Spleen (tissue), 11 donors: ENCODE measurements around the gene RASAL3. TPM values are rescaled to one million over a fixed set of nuclear protein-coding genes. Genes with fewer than 3 reads are reported as not detected.

Source experiments
- DNase-seq: peaks from one replicate; pipeline ENCODE4 v3.0.0-alpha.2; 2020
- H3K27ac ChIP-seq, 8 donors: fragments of 200-600 bp; sonication (generic) in 7 of 8; 1 replicate in 4 of 8; 2 replicates in 4 of 8; pipeline versions ENCODE4 v1.5.0 to v1.8.0; 2016 to 2021; ENCODE audit warnings: inconsistent platforms in 4 of 8, mild to moderate bottlenecking in 4 of 8, moderate library complexity in 1 of 8
- H3K27me3 ChIP-seq, 7 donors: fragments of 200-600 bp; sonication (generic) in 6 of 7; replicated peaks in 1 of 7; 1 replicate in 4 of 7; 2 replicates in 3 of 7; pipeline versions ENCODE4 v1.5.0 to v1.8.0; 2016 to 2021; ENCODE audit warnings: inconsistent platforms in 3 of 7, mild to moderate bottlenecking in 1 of 7
- H3K36me3 ChIP-seq, 6 donors: fragments of 200-600 bp; sonication (generic) in 5 of 6; 1 replicate in 4 of 6; 2 replicates in 2 of 6; pipeline versions ENCODE4 v1.5.0 to v1.8.0; 2016 to 2021; ENCODE audit warnings: inconsistent platforms in 2 of 6
- H3K4me1 ChIP-seq, 6 donors: fragments of 200-600 bp; sonication (generic) in 5 of 6; 1 replicate in 3 of 6; 2 replicates in 3 of 6; pipeline versions ENCODE4 v1.5.0 to v1.8.0; 2016 to 2021; ENCODE audit warnings: inconsistent platforms in 3 of 6
- H3K4me3 ChIP-seq, 8 donors: fragments of 200-600 bp; sonication (generic) in 7 of 8; 1 replicate in 4 of 8; 2 replicates in 4 of 8; pipeline versions ENCODE4 v1.5.0 to v1.8.0; 2016 to 2021; ENCODE audit warnings: inconsistent platforms in 4 of 8, mild to moderate bottlenecking in 4 of 8, moderate library complexity in 2 of 8
- H3K9me3 ChIP-seq, 8 donors: fragments of 200-600 bp; sonication (generic) in 7 of 8; 1 replicate in 4 of 8; 2 replicates in 4 of 8; pipeline versions ENCODE4 v1.5.0 to v1.8.0; 2016 to 2021; ENCODE audit warnings: inconsistent platforms in 4 of 8
- CTCF ChIP-seq, 11 experiments: fragments of 200-600 bp in 7 of 11; fragments of 450-650 bp in 4 of 11; sonication (generic) in 4 of 11; IDR thresholded peaks in 8 of 11; conservative IDR thresholded peaks in 3 of 11; 1 replicate in 7 of 11; 2 replicates in 4 of 11; pipeline versions ENCODE4 v1.4.0 to v1.8.0; 2016 to 2021; ENCODE audit warnings: antibody characterized with exemption in 11 of 11, inconsistent platforms in 4 of 11, mild to moderate bottlenecking in 1 of 11
- POLR2A ChIP-seq, 3 donors: fragments of 450-650 bp; IDR thresholded peaks; one replicate each; pipeline ENCODE4 v1.5.1; 2017; ENCODE audit warnings: antibody characterized with exemption in 3 of 3, mild to moderate bottlenecking in 1 of 3
- POLR2AphosphoS5 ChIP-seq, 3 donors: sonication (generic); formaldehyde crosslinking; IDR thresholded peaks; one replicate each; pipeline ENCODE4 v1.5.1; 2017; ENCODE audit warnings: antibody characterized with exemption in 3 of 3
- WGBS, 5 donors: extraction: QIAGEN DNeasy Blood & Tissue Kit in 3 of 5; methylation state at CpG; one replicate each; pipeline versions ENCODE4 v1.1.5 to v1.1.7; 2013 to 2018; 5-methylcytosine and 5-hydroxymethylcytosine counted together
- intact Hi-C: fragments of 100-400 bp; cut with DNase I; formaldehyde crosslinking; loops from one replicate; pipeline ENCODE4 v1.15.0; 2023; ENCODE audit warnings: low total_unique reads
- polyA plus RNA-seq, 3 donors: library from polyadenylated mRNA; stranded (reverse); fragments of 200-250 nt; gene quantifications; one replicate each; pipeline ENCODE4 v1.2.1, GENCODE V29; 2013
- total RNA-seq, 7 donors: library from RNA; depleted of rRNA in 3 of 7; stranded (reverse); fragments of >200 nt in 3 of 7; fragmentation: NEBNext Ultra II Directional in 4 of 7; extraction: Animal tissue kit (Norgen Biotek cat#: 25700) in 4 of 7; gene quantifications; one replicate each; pipeline versions ENCODE4 v1.1.0 to v1.2.1, GENCODE V29; 2016 to 2021
- donor health status: healthy with polysubstance abuse.
- donor health status: DM: no; HTN: no; CAD: no; lungs with moderate emphysema.
- donor health status: DM: no; HTN: no; CAD: no.
- donor health status: Bipolar disorder and iron deficiency.
- donor health status: healthy.
- donor health status: DM: no; HTN: no; CAD: no.
- donor health status: DM: yes; HTN: yes; CAD: no.

Gene RASAL3
- total and polyA plus RNA-seq, 10 donors: 31.7 to 79.1 (median 62.2) TPM

- H3K9me3 ChIP-seq: no peaks in the 10 kb centered on the region
- no peaks in the 10 kb centered on the region for H3K27me3 ChIP-seq
- DNase-seq: no peak
- peaks cover 7 to 15% (median 12%) of the 10 kb centered on the region in 6 donors for H3K4me1 ChIP-seq
- no peak overlapping the region for H3K27ac ChIP-seq
- WGBS, 5 donors: 86 to 95% (median 92%) methylated on average over 8 to 15 of the region's 15 CpGs
- peaks cover 0 to 30% (median 0%) of the 10 kb centered on the region in 6 donors for H3K36me3 ChIP-seq
- no peak overlapping the region for H3K4me3 ChIP-seq
- intact Hi-C loops: no loop called here
- TF ChIP-seq POLR2A (IDR thresholded peaks at IDR 0.05): no peak
- no peak for TF ChIP-seq CTCF (IDR thresholded peaks at IDR 0.05 in 8 of 11, conservative IDR thresholded peaks at IDR 0.05 in 3 of 11)
Measured at GRCh38 chr19:15436826-15437110, 27.6 kb downstream of the RASAL3 start.

DNA sequence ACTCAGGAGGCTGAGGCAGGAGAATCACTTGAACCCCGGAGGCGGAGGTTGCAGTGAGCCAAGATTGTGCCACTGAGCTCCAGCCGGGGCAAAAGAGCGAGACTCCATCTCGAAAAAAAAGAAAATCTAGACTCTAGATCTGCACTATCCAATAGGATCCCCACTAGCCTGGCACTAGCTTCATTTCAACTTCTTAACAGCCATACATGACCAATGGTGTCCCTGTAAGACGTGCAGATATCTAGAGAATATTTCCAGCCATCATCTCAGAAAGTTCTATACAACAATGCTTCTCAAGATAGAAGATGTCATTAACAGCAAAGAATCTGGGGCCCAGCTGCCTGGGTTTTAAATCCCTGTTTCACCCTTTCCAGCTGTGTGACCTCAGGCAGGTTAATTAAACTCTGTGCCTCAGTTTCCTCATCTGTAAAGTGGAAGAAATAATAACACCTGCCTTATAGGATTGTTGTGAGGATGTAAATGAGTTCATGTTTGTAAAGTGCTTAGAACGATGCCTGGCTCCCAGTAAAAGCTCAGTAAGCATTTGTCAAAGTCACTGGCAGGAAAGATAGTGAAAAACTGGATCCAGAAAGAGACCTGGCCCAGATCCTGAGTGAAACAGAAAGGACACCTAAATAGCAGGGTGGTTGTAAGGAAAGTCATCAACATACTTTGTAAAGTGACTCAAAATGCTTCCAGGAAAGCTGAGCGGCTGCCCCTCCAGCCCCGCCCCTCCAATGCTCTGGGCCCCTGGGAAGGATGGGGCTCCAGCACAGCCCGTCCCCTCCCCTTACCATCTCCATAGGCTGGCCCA is 28.1 kb downstream of the RASAL3 start:
- H3K27me3 ChIP-seq: no peaks in the 10 kb centered on the region
- intact Hi-C loops: no loop called here
- H3K27ac ChIP-seq: no peak overlapping the region
- H3K36me3 ChIP-seq: peaks cover 0 to 30% (median 0%) of the 10 kb centered on the region in 6 donors
- 85 to 96% (median 91%) methylated on average over 10 of the region's 10 CpGs for WGBS, 5 donors
- no peaks in the 10 kb centered on the region for H3K9me3 ChIP-seq
- TF ChIP-seq CTCF (IDR thresholded peaks at IDR 0.05 in 8 of 11, conservative IDR thresholded peaks at IDR 0.05 in 3 of 11) (no peak), POLR2AphosphoS5 (IDR thresholded peaks at IDR 0.05) (no peak), POLR2A (IDR thresholded peaks at IDR 0.05) (no peak)
- H3K4me3 ChIP-seq: no peak overlapping the region
- peaks cover 12 to 21% (median 17%) of the 10 kb centered on the region in 6 donors for H3K4me1 ChIP-seq
- no peak for DNase-seq

- intact Hi-C loops: no loop called here
Measured at GRCh38 chr19:15433519-15434069, 30.8 kb downstream of the RASAL3 start.

More at GRCh38 chr19:15433519-15434069, 30.8 kb downstream of the RASAL3 start:
- H3K36me3 ChIP-seq: peaks cover 0 to 35% (median 8%) of the 10 kb centered on the region in 6 donors
- TF ChIP-seq CTCF (IDR thresholded peaks at IDR 0.05 in 8 of 11, conservative IDR thresholded peaks at IDR 0.05 in 3 of 11): no peak
- peak; percentile 78 for DNase-seq
- H3K27me3 ChIP-seq: no peaks in the 10 kb centered on the region
- no peaks in the 10 kb centered on the region for H3K9me3 ChIP-seq
- peaks cover 20 to 47% (median 40%) of the 10 kb centered on the region in 6 donors for H3K4me1 ChIP-seq
- H3K27ac ChIP-seq: peak overlapping the region; percentile 73 to 94 (median 91)
- H3K4me3 ChIP-seq: peak overlapping the region in 7 of 8 donors; percentile 71 to 96 (median 77)
- WGBS, 5 donors: 59 to 70% (median 66%) methylated on average over 7 to 8 of the region's 8 CpGs
